Body of pancreas (tissue), 4 donors: ENCODE measurements around the gene HACL1. TPM values are rescaled to one million over a fixed set of nuclear protein-coding genes. Genes with fewer than 3 reads are reported as not detected.

Source experiments
- ATAC-seq: fragments of 150-250 bp; one replicate; pipeline ENCODE4 v1.9.1; 2016
- DNase-seq, 4 donors: peaks; one replicate each; pipeline ENCODE4 v3.0.0-alpha.2; 2019
- H3K27ac ChIP-seq, 4 donors: fragments of 200-600 bp; sonication (generic); 1 replicate in 3 of 4; 2 replicates in 1 of 4; pipeline versions ENCODE4 v1.5.1 to v1.6.1; 2016 to 2019; ENCODE audit warnings: mild to moderate bottlenecking in 1 of 4, mixed read lengths in 1 of 4, moderate library complexity in 1 of 4
- H3K27me3 ChIP-seq, 2 donors: fragments of 200-600 bp; sonication (generic); one replicate each; pipeline ENCODE4 v1.6.0; 2016; ENCODE audit warnings: mild to moderate bottlenecking in 1 of 2
- H3K36me3 ChIP-seq, 2 donors: fragments of 200-600 bp; sonication (generic); replicated peaks in 1 of 2; 2 replicates each; pipeline ENCODE4 v1.5.1; 2016; ENCODE audit warnings: low read depth in 2 of 2; ENCODE audit not compliant: insufficient read depth in 1 of 2
- H3K4me1 ChIP-seq: fragments of 200-600 bp; sonication (generic); one replicate; pipeline ENCODE4 v1.6.0; 2016
- H3K4me3 ChIP-seq, 2 donors: fragments of 200-600 bp; sonication (generic); 1 replicate in 1 of 2; 2 replicates in 1 of 2; pipeline ENCODE4 v1.5.1; 2016 to 2019
- H3K9me3 ChIP-seq, 3 donors: fragments of 200-600 bp; sonication (generic); 1 replicate in 2 of 3; 2 replicates in 1 of 3; pipeline ENCODE4 v1.5.1; 2016
- CTCF ChIP-seq, 7 experiments: fragments of 450-650 bp in 4 of 7; fragments of 200-600 bp in 3 of 7; sonication (generic) in 3 of 7; IDR thresholded peaks; one replicate each; pipeline ENCODE4 v1.5.1; 2016 to 2019; ENCODE audit warnings: antibody characterized with exemption in 7 of 7
- POLR2A ChIP-seq, 3 donors: fragments of 450-650 bp; IDR thresholded peaks; one replicate each; pipeline ENCODE4 v1.6.1; 2016; ENCODE audit warnings: antibody characterized with exemption in 3 of 3, mild to moderate bottlenecking in 2 of 3
- WGBS, 2 donors: methylation state at CpG; one replicate each; pipeline ENCODE4 v1.1.5; 2017; 5-methylcytosine and 5-hydroxymethylcytosine counted together
- intact Hi-C: fragments of 100-400 bp; cut with DNase I; formaldehyde crosslinking; loops from one replicate; pipeline ENCODE4 v1.15.1; 2023
- total RNA-seq, 2 donors: library from RNA; depleted of rRNA; stranded (reverse); fragments of >200 nt; gene quantifications; one replicate each; pipeline ENCODE4 v1.1.0, GENCODE V29; 2016

HACL1 gene
- total RNA-seq, 2 donors from 2014 or later, result 12.5 to 19.5 TPM

- no peak for TF ChIP-seq POLR2A (IDR thresholded peaks at IDR 0.05)
- no peak for TF ChIP-seq CTCF (IDR thresholded peaks at IDR 0.05)
- intact Hi-C loops, result no loop called here
- H3K4me3 ChIP-seq, result no peak overlapping the region
- WGBS, 2 donors, result 64 to 67% methylated on average over 3 to 5 of the region's 5 CpGs
- ATAC-seq, result no peak
- H3K36me3 ChIP-seq, result no peaks in the 10 kb centered on the region
- H3K27me3 ChIP-seq, result no peaks in the 10 kb centered on the region
- no peak overlapping the region for H3K27ac ChIP-seq
- H3K9me3 ChIP-seq, result no peaks in the 10 kb centered on the region
- DNase-seq, result no peak
- peaks cover 5% of the 10 kb centered on the region for H3K4me1 ChIP-seq
Observed at GRCh38 chr3:15513810-15514662, 87.3 kb downstream of the HACL1 start.

- no peak overlapping the region for H3K27ac ChIP-seq
- H3K36me3 ChIP-seq, result no peaks in the 10 kb centered on the region
- peaks cover 5% of the 10 kb centered on the region for H3K4me1 ChIP-seq
- H3K27me3 ChIP-seq, result no peaks in the 10 kb centered on the region
- 90 to 93% methylated on average over 7 of the region's 7 CpGs for WGBS, 2 donors
- ATAC-seq, result no peak
- TF ChIP-seq POLR2A (IDR thresholded peaks at IDR 0.05) (no peak), CTCF (IDR thresholded peaks at IDR 0.05) (no peak)
- H3K4me3 ChIP-seq, result no peak overlapping the region
- no peaks in the 10 kb centered on the region for H3K9me3 ChIP-seq
- intact Hi-C loops, result no loop called here
- DNase-seq, result no peak
Observed at GRCh38 chr3:15513116-15513515, 88.3 kb downstream of the HACL1 start.

- peaks cover 5% of the 10 kb centered on the region for H3K4me1 ChIP-seq
Observed at GRCh38 chr3:15512166-15512565, 89.2 kb downstream of the HACL1 start.

GRCh38 chr3:15511156-15511555 lies 90.2 kb downstream of the HACL1 start:
- H3K27me3 ChIP-seq, result no peaks in the 10 kb centered on the region
- no peak for ATAC-seq
- no peak overlapping the region for H3K27ac ChIP-seq
- 91 to 96% methylated on average over 3 of the region's 3 CpGs for WGBS, 2 donors
- H3K4me1 ChIP-seq, result peaks cover 5% of the 10 kb centered on the region
- no peak for DNase-seq
- no peak for TF ChIP-seq CTCF (IDR thresholded peaks at IDR 0.05)
- TF ChIP-seq POLR2A (IDR thresholded peaks at IDR 0.05), result no peak
- intact Hi-C loops, result no loop called here
- no peaks in the 10 kb centered on the region for H3K36me3 ChIP-seq
- no peak overlapping the region for H3K4me3 ChIP-seq
- H3K9me3 ChIP-seq, result no peaks in the 10 kb centered on the region

More at GRCh38 chr3:15512166-15512565, 89.2 kb downstream of the HACL1 start:
- Histone ChIP-seq H3K4me3 (no peak overlapping the region), H3K27me3 (no peaks in the 10 kb centered on the region), H3K36me3 (no peaks in the 10 kb centered on the region), H3K27ac (no peak overlapping the region), H3K9me3 (no peaks in the 10 kb centered on the region)
- TF ChIP-seq CTCF (IDR thresholded peaks at IDR 0.05) (no peak), POLR2A (IDR thresholded peaks at IDR 0.05) (no peak)
- DNase-seq, result peak; percentile 48 to 71 (median 63)
- intact Hi-C loops, result no loop called here
- WGBS, 2 donors, result 17 to 23% methylated on average over 10 of the region's 10 CpGs
- ATAC-seq, result peak; percentile 87

Other genes starting within 250 kb of the HACL1 start
- gene METTL6, start 174.0 kb downstream of the HACL1 start, total RNA-seq, result 10 to 100 TPM in 1 of 2 donors, 1 to 10 TPM in 1; 3.3 to 14.5 TPM
- 10 to 100 TPM in 1 of 2 donors, 1 to 10 TPM in 1; 9.1 to 12.9 TPM for gene EAF1, start 174.0 kb downstream of the HACL1 start, total RNA-seq
- gene COLQ, start 79.9 kb downstream of the HACL1 start, total RNA-seq, result 1 to 10 TPM; 1.8 to 5.3 TPM
- gene BTD, start 176 bp upstream of the HACL1 start, total RNA-seq, result 10 to 100 TPM in 1 of 2 donors, 1 to 10 TPM in 1; 8.2 to 24.4 TPM
- 10 to 100 TPM; 26.7 to 37.1 TPM for gene ANKRD28, start 196.4 kb upstream of the HACL1 start, total RNA-seq